NCI-H748 (cell line): ENCODE results near the gene BEGAIN.

Source experiments
- DNase-seq: peaks from one replicate; lab custom pipeline; 2025; ENCODE audit not compliant: unreplicated experiment; lab: John Stamatoyannopoulos, UW

The BEGAIN gene

DNA sequence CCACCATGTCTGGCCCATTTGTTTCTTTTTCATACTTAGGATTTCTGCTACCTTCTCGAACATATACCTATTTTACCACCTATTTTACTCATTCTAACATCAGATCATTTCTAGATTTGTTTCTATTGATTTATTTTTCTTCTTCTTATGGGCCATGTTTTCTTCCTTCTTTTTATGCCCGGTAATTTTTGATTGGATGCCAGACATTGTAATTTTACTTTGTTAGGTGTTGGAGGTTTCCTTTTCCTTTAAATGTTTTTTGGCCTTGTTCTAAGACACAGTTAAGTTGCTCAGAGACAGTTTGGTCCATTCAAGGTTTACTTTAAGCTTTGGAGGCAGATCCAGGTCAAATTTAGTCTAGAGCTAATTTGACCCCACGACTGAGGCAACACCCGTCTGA lies 14.7 kb upstream of the BEGAIN start:
- no peak for DNase-seq

DNA sequence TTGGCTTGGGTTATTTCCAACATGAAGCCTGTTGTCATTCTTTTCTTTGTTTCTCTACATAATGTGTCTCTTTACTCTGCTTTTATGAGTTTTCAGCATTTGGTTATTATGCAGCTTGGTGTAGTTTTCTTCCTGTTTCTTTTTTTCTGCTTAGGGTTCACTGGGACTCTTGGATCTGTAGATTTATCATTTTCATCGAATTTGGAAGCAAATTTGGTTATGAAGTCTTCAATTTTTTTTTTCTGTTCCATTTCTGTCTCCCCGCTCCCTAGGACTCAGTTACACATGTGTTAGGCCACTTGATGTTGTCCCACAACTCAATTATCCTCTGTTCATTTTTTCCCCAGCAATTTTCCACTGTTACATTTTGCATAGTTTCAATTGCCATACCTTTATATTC lies 13.8 kb upstream of the BEGAIN start:
- no peak for DNase-seq

DNA sequence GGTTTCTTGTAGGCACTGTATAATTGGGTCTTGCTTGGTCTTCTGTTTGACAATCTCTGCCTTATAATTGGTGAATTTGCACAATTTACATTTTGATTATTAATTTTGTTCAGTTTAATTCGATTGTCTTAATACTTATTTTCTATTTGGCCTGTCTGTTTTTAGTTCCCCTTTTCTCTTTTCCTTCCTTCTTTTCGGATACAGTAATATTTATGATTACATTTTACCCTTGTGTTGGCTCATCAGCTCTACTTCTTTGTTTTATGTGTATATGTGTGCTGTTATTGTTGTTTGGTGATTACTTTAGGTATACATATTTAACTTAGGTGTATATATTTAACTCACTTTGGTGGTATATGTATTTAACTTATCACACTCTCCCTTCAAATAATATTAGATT lies 12.8 kb upstream of the BEGAIN start:
- DNase-seq: no peak

DNA sequence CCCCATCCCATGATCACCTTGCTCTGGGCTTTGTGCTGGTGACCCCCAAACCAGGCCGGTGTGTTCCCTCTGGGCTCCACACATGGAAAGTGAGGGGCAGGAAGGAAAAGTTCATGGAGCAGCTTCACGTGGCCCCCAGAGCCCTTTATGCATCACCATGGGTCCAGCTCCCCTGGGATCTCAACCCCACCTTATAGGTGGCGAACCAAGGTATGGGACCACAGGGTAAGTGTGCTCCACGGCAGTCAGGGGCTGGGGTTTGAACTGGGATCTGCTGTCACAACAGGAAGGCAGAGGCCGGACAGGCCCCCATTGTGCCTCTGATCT lies 7.4 kb upstream of the BEGAIN start:
- DNase-seq: no peak

DNA sequence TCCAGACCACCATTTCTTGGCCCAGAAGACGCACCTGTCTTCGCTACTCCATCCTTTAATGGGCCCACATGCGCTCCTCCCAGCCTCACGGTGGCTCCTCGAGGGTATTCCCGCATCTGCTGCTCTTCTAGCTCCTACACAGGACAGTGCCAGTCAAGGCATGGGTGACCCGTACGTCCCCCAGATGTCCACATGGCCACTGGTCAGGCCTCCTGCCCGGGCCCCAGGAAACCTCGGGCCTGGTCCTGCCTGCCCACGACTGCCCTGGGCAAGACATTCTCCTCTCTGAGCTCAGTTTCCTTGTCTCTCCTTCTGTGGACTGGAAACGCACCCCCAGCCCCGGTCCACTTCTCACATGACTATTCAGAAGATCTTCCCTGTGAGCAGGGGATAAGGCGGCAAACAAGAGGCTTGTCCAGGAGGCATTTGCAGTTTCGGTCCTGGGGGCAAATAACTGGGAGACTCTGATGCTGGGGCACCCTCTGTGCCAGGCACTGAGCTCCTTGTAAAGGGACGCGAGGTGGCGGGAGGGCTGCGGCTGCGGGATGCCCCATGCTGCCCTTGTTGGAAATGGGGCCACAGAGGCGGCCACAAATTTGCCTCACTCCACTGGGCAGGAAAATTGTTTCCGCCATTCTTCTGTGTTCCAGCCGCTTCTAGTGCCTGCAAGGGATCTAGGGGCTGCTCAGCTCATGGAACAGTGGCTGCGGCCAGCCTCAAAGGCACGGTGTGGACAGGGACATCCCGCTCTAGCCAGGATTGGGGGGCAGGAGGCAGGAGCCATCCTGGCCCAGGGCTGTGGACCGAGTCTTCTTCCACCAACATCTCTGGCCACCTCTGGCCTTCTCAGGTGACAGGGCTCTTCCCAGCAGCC lies 6.8 kb upstream of the BEGAIN start:
- no peak for DNase-seq

DNA sequence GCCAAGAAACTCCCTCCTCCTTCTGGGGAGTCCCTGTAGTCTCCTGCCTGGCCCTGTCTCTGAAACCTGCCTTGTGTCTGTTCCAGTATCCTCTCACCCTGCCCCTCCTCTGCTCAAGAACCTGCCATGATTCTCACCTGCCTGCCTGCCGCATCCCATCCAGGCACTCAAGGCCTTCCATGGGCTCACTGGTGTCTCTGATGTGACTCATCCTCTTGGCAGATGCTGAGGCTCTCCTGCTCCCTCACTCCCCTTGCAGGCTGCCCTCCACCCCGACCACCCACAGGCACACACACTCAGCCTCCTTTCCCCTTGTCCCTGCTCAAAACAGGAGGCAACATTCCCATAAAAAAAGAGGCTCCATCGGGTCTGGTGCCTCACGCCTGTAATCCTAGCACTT lies 5.8 kb upstream of the BEGAIN start:
- no peak for DNase-seq

DNA sequence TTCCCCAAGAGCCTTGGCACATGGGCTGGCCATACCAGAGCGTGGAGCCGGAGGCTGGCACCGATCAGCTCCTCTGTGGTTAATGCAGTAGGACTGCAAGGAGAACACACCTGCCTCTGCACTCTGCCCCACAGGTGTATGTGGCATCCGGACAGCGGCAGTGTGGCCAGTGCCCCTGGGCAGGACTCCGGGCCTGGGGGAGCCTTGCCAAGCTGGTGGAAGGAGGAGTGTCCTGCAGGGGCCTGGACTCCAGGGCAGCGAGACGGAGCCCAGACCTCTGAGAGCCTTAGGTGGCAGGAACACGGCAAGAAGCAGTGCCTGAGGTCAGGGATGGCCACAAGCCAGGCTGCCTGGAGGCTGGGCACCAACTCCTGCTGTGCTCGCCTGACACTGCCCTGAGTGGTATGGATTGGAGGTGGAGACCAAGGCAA lies 5.3 kb upstream of the BEGAIN start:
- DNase-seq: no peak

DNA sequence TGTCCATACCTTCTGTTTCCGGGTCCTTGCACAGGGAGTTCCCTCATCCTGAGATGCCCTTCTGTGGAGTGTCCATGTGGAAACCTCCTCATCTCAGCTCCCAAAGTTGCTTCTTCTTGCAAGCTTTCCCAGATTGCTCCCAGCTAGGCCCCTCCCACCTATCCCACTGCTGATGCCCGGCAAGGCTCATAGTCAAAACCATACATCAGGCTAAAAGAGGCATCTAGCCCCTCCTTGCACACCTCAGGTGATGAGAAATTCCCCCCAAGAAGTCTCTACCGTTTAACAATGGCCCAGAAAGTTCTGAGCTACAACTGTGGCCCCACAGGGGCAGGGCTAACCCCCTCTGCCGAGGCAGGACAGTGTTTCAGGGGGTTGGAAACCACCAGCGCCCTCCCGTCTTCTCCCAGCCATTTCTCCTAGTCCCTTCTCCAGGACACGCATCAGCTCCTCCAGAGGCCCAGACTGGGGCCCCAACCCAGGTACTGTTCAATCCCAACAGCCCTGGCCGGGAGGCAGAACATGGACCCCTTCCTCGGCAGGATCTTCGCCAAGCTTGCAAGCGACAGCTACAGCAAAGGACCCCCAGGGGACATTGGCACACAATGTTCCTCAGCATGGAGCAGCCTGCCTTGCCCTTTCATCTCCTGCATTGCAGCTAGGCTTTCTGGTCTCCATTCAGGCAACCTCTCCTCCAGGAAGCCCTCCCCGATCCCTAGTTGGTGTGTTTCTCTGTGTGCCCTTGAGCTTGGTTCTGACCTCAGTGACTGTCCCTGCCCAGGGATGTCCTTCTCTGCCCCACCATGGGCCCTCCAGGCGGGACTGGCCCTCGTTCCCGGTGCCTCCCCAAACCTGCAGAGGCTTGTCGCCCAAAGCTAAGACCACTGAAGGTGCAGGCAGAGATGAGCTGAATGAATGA lies 4.5 kb upstream of the BEGAIN start:
- no peak for DNase-seq

DNA sequence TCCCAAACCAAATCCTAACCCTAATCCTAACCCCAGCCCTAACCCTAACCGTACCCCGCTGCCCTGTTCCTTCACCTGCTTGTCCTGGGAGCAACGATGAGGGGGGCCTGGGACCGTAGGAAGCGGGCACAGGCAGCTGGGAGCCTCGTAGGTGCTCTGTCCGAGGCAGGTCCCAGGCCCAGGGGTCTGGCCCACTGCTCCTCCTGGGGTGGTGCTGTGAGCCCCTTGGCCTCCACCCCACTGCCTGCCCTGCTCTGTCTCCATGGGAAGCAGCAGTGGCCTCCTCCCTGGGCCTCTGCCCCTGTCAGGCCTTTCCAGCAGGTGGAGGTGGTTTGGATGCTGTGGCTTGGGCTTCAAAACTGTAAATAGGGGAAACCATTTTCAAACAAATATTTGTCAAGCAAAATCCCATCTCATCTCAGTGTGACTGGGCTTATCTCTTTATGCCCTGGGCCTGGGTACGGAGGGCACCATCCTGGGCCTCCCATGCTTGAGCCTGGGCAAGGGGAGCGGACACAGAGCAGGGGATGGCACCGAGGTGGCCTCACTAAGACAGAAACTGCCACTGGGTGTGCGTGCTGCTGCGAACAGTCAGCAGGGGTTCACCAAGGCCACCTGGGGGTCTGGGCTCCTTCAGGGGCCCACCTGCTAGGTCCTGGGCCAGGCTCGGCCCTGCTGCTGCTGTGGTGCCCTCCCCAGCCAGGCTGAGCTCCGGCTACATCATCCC lies 3.7 kb upstream of the BEGAIN start:
- no peak for DNase-seq

DNA sequence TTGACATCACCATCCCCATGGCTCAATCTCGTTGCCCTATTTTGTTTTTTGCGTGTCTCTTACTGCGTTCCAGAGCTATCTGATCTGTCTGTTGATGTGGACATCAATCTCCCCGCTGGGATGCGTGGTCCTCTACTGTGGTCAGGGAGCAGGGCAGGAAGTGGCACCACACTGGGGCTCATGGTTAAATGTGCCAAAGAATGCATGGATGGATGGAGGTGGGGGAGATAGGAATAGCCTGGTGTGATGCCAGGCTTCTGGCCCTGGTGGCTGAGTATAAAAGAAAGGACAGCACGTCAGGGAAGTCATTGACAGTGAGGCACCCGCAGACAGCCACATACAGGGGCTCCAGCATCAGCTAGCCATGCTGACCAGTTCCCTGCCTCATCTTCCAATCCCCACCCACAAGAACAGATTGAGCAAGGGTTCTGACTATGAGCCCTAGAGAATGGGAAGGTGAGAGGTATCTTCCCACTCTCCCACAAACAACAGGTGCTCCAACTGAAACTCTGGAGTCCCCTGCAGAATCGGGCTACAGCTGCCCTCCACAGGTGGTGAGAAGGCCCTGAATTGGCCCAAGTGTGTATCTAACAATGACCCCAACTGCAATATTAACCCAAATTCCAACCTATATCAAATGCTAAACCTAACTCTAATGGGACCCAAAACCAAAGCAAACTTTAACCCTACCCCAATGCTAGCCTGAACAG lies 2.7 kb upstream of the BEGAIN start:
- DNase-seq: no peak

DNA sequence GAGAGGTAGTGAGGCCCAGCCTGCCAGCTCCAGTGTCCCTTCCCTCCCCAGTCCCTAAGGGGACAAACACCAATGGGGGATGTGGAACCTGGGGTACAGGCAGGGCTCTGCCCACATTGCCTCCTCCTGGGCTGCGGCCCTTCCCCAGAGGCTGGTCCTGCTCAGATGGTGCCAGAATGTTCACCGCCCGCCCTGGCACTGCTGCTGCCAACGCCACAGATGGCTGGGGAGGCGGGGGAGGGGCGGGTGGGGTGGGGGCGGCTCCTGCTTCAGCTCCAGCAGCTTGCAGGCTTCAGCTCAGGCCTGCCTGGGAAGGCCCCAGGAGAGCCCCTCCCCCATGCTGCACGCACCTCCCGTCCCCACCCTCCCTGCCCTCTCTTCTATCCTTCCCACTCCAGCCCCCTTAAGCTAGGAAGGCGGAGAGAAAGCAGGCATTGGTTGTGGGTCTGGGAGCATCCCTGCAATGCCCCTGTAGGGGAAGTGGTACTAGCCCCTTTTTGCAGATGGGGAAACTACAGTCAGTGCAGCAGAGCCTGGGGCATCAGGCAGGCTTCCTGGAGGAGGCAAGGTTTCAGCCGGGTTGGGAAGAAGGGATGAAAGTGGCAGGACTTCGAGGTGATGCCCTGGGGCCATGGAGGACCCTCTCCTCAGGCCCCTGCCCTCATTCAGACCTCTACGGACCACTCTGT lies 2.0 kb upstream of the BEGAIN start:
- no peak for DNase-seq

DNA sequence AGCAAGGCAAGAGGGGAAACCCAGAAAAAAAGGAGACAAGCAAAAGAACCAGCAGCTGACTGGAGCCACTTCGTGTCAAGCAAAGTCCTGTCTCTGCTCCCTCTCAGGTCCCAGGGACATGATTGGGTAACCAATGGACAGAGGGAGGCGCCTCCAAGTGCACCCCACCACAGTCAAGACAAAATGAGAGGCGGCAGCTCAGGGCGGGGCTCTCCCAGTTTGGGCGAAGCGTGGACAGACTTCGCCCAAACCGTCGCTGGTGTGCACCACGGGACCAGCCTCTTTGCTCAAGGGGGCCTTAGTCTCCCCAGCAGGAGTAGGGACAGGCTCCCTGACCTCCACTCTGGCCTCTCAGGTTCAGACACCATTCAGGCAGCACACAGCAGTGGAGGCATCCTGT lies 1.5 kb upstream of the BEGAIN start:
- DNase-seq: no peak

DNA sequence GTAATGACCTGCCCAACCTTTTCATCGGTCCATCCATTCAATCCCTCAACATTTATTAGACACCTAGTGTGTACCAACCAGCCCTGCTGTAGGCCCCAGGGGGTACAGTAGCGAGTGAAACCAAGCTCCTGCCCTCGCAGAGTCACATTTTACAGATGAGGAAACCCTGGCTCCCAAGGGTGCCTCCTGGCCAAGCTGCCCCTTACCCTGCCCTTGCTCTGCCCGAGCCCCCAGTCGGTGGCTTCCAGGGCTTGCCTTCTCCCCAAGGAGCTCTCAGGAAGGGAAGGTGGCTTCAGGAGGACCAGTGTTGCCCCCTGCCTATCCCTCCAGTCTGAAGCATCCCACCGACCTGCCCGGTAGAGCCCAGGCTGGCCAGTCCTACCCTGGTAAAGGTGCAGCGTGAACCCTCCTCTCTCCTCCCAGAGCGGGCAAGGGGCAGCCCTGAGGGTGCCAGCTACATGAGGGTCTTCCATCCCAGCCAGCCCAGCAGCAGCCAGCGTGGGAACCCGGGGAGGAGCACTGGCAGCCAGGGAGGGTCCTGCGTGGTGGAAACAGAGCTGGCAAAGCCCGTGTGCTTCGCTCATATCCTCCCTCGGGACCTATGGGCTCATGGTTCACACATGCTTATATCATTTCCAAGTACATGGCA lies 670 bp upstream of the BEGAIN start:
- DNase-seq: no peak

DNA sequence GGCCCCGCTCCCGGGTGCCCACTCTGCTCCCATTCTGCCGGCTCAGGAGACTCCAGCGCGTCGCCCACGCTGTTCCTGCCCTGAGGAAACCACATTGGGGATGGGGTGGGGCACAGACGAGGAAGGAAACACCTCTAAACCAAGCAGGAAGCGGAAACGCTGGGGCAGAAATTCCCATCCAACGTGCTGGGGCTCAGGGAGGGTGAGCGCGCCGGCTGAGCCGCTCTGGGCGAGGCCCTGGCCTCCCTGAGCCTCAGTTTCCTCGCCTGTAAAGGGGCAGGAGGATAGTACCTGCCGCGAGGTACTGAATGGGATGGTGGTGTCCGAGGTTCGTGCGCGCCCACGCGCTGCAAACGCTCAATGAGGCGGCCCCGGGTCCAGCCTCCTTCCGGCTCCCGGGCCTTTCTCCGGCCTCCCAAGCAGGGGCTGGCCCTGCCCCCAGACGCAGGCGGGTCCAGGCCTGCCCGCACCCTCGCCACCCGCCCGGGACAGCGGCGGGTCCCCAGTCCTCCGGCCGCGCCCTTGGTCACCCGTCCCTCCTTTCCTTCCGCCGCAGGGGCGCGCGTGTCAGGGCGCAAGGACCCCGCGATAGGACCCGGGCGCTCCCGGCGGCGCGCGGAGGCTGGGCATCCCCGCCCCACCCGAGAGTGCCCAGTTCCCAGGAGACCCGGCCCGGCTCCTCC lies 673 bp downstream of the BEGAIN start:
- peak; percentile 72 for DNase-seq

DNA sequence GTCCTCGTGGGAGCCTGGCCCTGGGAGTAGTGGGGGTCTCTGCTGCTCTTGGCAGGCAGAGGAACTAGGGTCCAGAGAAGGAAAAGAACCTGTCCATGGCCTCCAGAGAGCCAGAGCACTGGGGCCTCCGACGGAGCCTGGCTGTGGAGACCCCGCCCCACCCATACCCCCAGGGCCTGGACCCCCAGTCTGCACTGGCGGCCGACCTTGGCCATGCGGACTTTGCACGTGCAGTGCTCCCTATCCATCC lies 1.1 kb downstream of the BEGAIN start:
- no peak for DNase-seq

DNA sequence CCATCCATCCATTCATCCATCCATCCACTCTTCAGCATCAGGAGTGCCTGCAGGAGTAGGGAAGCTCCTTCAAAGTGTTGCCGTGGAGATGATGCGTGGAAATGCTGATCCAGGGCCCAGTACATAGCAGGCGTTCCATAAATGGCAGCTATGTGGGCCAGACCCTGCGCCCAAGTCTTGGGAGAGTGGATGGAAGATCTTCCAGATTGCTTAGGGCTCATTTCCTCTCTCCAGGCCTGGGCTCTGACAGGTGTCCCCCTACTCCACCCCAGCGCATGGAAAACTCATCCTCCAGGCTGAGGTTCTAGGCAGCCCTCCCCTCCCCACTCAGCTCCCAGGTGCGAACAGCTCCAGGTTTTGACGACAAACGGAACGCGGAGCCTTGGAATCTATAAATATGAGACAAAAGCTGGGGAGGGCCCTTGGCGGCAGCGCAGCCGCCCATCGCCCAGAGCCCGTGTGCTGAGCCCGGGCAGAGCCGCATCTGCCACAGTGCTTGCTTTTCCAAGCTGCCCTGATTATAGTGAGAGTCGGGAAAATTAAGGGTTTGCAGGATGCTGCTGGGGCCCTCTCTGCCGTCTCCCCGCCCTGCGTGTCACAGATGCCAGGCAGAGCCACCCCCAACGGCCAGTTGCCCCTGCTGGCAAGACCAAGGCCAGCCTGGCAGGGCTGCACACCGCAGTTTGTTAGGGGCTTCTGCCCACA lies 1.6 kb downstream of the BEGAIN start:
- peak; percentile 33 for DNase-seq

DNA sequence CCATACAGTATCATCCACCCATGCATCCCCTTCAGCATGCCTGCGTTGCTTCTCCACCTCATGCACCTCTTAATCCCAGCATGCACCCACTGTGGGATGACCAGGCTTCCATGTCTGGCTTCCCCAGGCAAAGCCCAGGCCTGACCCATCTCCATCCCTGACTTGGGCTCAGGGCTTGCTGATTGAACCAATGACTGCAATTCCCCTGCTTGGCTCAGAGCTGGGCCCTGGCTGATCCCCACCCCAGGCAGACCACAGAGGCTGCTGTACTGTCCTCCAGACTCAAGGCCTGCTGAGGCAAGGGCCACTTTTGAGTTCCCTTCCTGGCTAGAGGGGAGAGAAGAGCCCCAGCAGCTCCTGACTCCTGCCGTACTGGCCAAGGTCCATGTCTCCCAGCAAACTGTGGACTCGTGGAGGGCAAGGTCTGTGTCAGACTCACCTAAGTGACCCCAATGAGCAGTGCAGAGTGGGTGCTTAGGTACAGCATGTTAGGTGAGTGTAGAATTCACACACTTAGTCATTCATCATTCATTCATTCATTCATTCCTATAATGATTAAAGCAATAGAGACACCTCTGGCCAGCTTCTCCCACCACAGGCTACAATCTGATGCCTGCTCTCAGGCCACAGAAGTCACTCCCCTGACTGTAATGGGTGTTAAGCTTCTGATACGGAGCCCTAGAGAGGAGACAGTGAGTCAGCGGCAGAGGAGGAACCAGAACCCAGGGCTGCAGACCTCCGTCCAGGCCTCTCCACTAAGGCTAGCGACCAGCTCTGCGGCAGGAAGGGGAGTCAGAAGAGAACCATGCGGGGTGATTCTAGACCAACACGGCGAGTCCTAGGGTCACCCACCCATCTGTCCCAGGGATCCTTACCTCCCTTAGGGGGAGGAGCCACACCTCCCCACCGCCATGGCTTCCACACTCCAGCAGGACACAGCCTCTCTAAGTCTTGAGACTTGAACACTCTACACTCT lies 2.9 kb downstream of the BEGAIN start:
- no peak for DNase-seq

DNA sequence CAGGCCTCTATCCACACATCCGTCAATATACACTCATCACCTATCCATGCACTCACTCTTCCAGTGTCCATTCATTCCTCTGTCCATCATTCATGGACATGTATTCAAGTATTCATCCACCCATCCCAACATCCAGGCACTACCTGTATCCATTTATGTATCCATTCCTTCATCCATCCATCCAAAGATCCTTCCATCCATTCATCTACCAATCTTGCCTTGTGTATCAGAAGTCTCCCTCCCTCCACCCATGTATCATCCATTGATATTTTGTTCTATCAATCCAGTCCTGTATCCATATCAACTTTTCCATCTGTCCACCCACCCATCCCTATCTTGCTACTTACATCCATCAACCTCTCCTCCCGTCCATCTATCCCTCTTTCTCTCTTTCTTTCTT lies 4.0 kb downstream of the BEGAIN start:
- DNase-seq: no peak
